ENCODE measurements around the gene FAM177B.

DNA sequence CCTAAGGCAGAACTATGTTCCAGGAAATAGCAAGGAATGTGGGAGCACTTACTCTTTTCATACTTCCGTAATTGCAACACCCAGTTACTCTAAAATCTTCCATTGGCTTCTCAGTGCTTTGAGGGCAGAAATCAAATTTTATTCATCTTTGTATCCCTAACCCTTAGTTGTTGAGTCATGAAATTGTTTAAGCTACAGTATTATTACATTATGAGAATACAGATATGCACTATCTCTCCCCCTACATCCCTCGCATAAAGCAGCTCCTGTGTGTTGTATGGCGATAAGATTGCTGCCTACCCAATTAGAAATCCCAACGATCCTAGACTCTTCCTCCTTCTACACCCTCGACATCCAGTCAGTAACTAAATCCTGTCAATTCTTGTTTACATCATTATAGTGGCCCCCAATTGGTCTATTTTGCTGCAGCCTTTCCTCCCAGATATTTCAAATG, 27.3 kb upstream of the FAM177B start:
- TF ChIP-seq, protein P1, sequence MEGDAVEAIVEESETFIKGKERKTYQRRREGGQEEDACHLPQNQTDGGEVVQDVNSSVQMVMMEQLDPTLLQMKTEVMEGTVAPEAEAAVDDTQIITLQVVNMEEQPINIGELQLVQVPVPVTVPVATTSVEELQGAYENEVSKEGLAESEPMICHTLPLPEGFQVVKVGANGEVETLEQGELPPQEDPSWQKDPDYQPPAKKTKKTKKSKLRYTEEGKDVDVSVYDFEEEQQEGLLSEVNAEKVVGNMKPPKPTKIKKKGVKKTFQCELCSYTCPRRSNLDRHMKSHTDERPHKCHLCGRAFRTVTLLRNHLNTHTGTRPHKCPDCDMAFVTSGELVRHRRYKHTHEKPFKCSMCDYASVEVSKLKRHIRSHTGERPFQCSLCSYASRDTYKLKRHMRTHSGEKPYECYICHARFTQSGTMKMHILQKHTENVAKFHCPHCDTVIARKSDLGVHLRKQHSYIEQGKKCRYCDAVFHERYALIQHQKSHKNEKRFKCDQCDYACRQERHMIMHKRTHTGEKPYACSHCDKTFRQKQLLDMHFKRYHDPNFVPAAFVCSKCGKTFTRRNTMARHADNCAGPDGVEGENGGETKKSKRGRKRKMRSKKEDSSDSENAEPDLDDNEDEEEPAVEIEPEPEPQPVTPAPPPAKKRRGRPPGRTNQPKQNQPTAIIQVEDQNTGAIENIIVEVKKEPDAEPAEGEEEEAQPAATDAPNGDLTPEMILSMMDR (IDR thresholded peaks at IDR 0.05; ENCODE audit: low read depth, low read length, missing input control), result no peak
- TF ChIP-seq FOXA2 (IDR thresholded peaks at IDR 0.05) (no peak), EGR1 (IDR thresholded peaks at IDR 0.05; ENCODE audit: low read depth in 2 of 2) (no peak), TAF1 (conservative IDR thresholded peaks at IDR 0.05) (no peak)
- TF ChIP-seq, protein P2, sequence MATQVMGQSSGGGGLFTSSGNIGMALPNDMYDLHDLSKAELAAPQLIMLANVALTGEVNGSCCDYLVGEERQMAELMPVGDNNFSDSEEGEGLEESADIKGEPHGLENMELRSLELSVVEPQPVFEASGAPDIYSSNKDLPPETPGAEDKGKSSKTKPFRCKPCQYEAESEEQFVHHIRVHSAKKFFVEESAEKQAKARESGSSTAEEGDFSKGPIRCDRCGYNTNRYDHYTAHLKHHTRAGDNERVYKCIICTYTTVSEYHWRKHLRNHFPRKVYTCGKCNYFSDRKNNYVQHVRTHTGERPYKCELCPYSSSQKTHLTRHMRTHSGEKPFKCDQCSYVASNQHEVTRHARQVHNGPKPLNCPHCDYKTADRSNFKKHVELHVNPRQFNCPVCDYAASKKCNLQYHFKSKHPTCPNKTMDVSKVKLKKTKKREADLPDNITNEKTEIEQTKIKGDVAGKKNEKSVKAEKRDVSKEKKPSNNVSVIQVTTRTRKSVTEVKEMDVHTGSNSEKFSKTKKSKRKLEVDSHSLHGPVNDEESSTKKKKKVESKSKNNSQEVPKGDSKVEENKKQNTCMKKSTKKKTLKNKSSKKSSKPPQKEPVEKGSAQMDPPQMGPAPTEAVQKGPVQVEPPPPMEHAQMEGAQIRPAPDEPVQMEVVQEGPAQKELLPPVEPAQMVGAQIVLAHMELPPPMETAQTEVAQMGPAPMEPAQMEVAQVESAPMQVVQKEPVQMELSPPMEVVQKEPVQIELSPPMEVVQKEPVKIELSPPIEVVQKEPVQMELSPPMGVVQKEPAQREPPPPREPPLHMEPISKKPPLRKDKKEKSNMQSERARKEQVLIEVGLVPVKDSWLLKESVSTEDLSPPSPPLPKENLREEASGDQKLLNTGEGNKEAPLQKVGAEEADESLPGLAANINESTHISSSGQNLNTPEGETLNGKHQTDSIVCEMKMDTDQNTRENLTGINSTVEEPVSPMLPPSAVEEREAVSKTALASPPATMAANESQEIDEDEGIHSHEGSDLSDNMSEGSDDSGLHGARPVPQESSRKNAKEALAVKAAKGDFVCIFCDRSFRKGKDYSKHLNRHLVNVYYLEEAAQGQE (IDR thresholded peaks at IDR 0.05), result no peak

All from liver (tissue), 3 donors.